Ishikawa (cell line): ENCODE measurements around the gene SEPTIN7.

Experiments
- CEBPB ChIP-seq: IDR thresholded peaks from 2 replicates; pipeline ENCODE4 v1.6.1; 2012
- CREB1 ChIP-seq: IDR thresholded peaks from 2 replicates; pipeline ENCODE4 v1.6.1; 2012; ENCODE audit warnings: low read depth
- EGR1 ChIP-seq: IDR thresholded peaks from 2 replicates; pipeline ENCODE4 v1.6.1; 2012
- EP300 ChIP-seq: IDR thresholded peaks from 2 replicates; pipeline ENCODE4 v1.6.1; 2012; ENCODE audit warnings: borderline replicate concordance
- FOXM1 ChIP-seq: IDR thresholded peaks from 2 replicates; pipeline ENCODE4 v1.6.1; 2012; ENCODE audit warnings: low read depth, borderline replicate concordance
- MAX ChIP-seq: IDR thresholded peaks from 2 replicates; pipeline ENCODE4 v1.6.1; 2012
- NFIC ChIP-seq: IDR thresholded peaks from 2 replicates; pipeline ENCODE4 v1.6.1; 2012
- RAD21 ChIP-seq: IDR thresholded peaks from 2 replicates; pipeline ENCODE4 v1.6.1; 2012; ENCODE audit warnings: low read depth
- REST ChIP-seq: IDR thresholded peaks from 2 replicates; pipeline ENCODE4 v1.6.1; 2012; ENCODE audit warnings: low read depth, mild to moderate bottlenecking
- TAF1 ChIP-seq: IDR thresholded peaks from 2 replicates; pipeline ENCODE4 v1.6.1; 2012; ENCODE audit warnings: low read depth, mild to moderate bottlenecking
- TCF12 ChIP-seq: IDR thresholded peaks from 2 replicates; pipeline ENCODE4 v1.6.1; 2012; ENCODE audit warnings: low read depth
- TEAD4 ChIP-seq: IDR thresholded peaks from 2 replicates; pipeline ENCODE4 v1.6.1; 2012
- USF1 ChIP-seq: IDR thresholded peaks from 2 replicates; pipeline ENCODE4 v1.6.1; 2012
- YY1 ChIP-seq: IDR thresholded peaks from 2 replicates; pipeline ENCODE4 v1.6.1; 2012; ENCODE audit warnings: low read depth
- ZBTB7A ChIP-seq: IDR thresholded peaks from 2 replicates; pipeline ENCODE4 v1.6.1; 2012; ENCODE audit warnings: low read depth

Gene SEPTIN7

GRCh38 chr7:35823440-35823839 is 22.6 kb downstream of the SEPTIN7 start:
- no peak for TF ChIP-seq MAX
- no peak for TF ChIP-seq REST
- no peak for TF ChIP-seq TEAD4
- TF ChIP-seq RAD21: no peak
- TF ChIP-seq FOXM1: no peak
- no peak for TF ChIP-seq YY1
- no peak for TF ChIP-seq CREB1
- TF ChIP-seq EGR1: no peak
- TF ChIP-seq USF1: no peak
- TF ChIP-seq EP300: no peak
- no peak for TF ChIP-seq TAF1
- no peak for TF ChIP-seq TCF12
- no peak for TF ChIP-seq NFIC

DNA sequence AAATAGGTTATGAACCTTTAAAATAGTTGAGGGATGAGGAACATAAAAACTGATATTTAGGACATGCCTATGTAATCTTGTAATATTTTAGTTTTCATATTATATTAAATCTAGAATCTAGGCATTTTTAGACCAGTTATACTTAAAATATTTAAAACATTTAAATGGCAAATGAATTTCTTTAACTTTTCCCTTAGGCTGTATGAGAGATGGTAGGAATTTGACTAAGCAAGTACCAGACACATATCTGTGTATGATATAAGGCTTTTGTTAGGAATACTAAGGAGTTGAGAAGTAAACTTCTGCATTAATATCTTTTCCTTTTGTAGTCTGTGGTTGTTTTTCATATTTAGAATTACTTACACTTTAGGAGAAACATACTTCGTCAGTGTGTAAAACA is 25.1 kb downstream of the SEPTIN7 start:
- no peak for TF ChIP-seq CREB1
- TF ChIP-seq TCF12: no peak
- TF ChIP-seq RAD21: no peak
- no peak for TF ChIP-seq REST
- no peak for TF ChIP-seq FOXM1
- TF ChIP-seq TEAD4: no peak
- no peak for TF ChIP-seq TAF1
- no peak for TF ChIP-seq MAX
- TF ChIP-seq ZBTB7A: no peak
- no peak for TF ChIP-seq NFIC
- no peak for TF ChIP-seq USF1
- TF ChIP-seq EGR1: no peak
- TF ChIP-seq EP300: no peak

DNA sequence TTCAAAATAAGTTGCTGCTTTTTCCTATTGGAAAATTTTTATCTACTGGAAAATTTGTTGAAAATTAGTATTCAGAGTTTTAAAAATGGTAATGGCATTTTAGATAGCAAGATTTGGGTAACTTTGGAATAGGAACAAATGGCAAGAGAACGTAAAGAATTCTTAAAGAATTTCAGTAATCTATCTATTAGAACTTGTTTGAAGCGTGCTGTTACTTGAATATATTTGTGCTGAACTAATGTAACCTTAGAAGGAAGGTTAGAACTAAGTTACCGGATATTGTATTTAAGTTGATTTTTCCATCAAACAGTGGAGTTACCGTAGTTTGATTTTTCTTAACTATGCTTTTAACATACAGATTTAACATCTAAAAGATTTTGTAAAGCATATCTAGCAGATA is 25.9 kb downstream of the SEPTIN7 start:
- no peak for TF ChIP-seq YY1
- TF ChIP-seq NFIC: no peak
- no peak for TF ChIP-seq TCF12
- TF ChIP-seq EGR1: no peak
- no peak for TF ChIP-seq FOXM1

DNA sequence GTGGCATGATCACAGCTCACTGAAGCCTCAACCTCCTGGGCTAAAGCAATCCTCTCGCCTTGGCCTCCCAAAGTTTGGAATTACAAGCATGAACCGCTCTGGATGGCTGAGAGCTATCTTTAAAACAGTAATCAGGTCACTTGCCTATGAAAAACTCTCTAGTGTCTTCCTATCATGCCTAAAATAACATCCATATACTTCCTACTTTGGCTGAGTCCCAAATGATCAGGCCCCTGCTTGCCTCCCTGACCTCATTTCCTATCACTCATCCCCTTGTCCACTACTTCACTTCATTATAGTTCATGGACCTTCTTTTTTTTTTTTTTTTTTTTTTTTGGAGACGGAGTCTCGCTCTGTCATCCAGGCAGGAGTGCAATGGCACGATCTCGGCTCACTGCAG is 28.0 kb downstream of the SEPTIN7 start:
- TF ChIP-seq EP300: no peak
- TF ChIP-seq CEBPB: no peak
- TF ChIP-seq YY1: no peak
- no peak for TF ChIP-seq FOXM1
- TF ChIP-seq TAF1: no peak
- no peak for TF ChIP-seq ZBTB7A
- TF ChIP-seq RAD21: no peak
- TF ChIP-seq NFIC: no peak
- TF ChIP-seq EGR1: no peak
- no peak for TF ChIP-seq USF1
- TF ChIP-seq TEAD4: no peak
- no peak for TF ChIP-seq MAX
- no peak for TF ChIP-seq CREB1
- no peak for TF ChIP-seq REST
- TF ChIP-seq TCF12: no peak
